CD4-positive, alpha-beta T cell (primary cell): Measurements from ENCODE around the gene ZSWIM5. TPM values are rescaled to one million over a fixed set of nuclear protein-coding genes. Genes with fewer than 3 reads are reported as not detected.

ENCODE experiments used
- ATAC-seq: fragments of 200-7000 bp; cut with Tn5 transposase; one replicate; pipeline ENCODE4 v1.10.0; 2022; ENCODE audit warnings: mild to moderate bottlenecking; ENCODE audit not compliant: poor library complexity
- CTCF ChIA-PET: fragments of 350-600 bp; sonication (Branson Sonifier 250); formaldehyde crosslinking; loops from one replicate; lab custom pipeline; 2021; ENCODE audit warnings: antibody characterized with exemption, inconsistent platforms; lab: Charles Lee
- POLR2A ChIA-PET: fragments of 350-600 bp; sonication (Branson Sonifier 250); formaldehyde crosslinking; loops from one replicate; lab custom pipeline; 2021; ENCODE audit warnings: antibody characterized with exemption, inconsistent platforms; lab: Charles Lee
- DNase-seq, 14 experiments: peaks; one replicate each; pipeline ENCODE4 v3.0.0-alpha.2; 2013 to 2020; ENCODE audit warnings: mixed read lengths in 2 of 14
- H3K27ac ChIP-seq, 2 donors: one replicate each; pipeline versions ENCODE4 v1.5.1 to v1.7.0; 2013; ENCODE audit warnings: low read length in 2 of 2, low read depth in 1 of 2, mild to moderate bottlenecking in 1 of 2
- H3K27me3 ChIP-seq, 2 experiments: 1 replicate in 1 of 2; 2 replicates in 1 of 2; pipeline versions ENCODE4 v1.6.1 to v1.7.0; 2013; ENCODE audit warnings: low read length in 2 of 2, control low read depth in 1 of 2, mild to moderate bottlenecking in 1 of 2, moderate library complexity in 1 of 2; ENCODE audit not compliant: insufficient read depth in 2 of 2, control insufficient read depth in 1 of 2
- H3K36me3 ChIP-seq: one replicate; pipeline ENCODE4 v1.6.1; 2013; ENCODE audit warnings: low read length, control low read depth; ENCODE audit not compliant: insufficient read depth
- H3K4me1 ChIP-seq: one replicate; pipeline ENCODE4 v1.6.1; 2013; ENCODE audit warnings: low read length, control low read depth; ENCODE audit not compliant: insufficient read depth
- H3K4me3 ChIP-seq: one replicate; pipeline ENCODE4 v1.5.1; 2013; ENCODE audit warnings: mild to moderate bottlenecking, low read length, moderate library complexity
- H3K9me3 ChIP-seq, 2 experiments: 1 replicate in 1 of 2; 2 replicates in 1 of 2; pipeline versions ENCODE4 v1.6.1 to v1.7.0; 2013; ENCODE audit warnings: low read length in 2 of 2, mild to moderate bottlenecking in 2 of 2, control low read depth in 1 of 2, moderate library complexity in 1 of 2; ENCODE audit not compliant: control insufficient read depth in 1 of 2, insufficient read depth in 1 of 2
- H3K27ac Mint-ChIP-seq: one replicate; pipeline ENCODE4 v1.8.0; 2020; ENCODE audit warnings: mixed read lengths
- H3K27me3 Mint-ChIP-seq: one replicate; pipeline ENCODE4 v1.8.0; 2021; ENCODE audit warnings: mixed read lengths
- H3K36me3 Mint-ChIP-seq: one replicate; pipeline ENCODE4 v1.8.0; 2021; ENCODE audit warnings: low read depth, mixed read lengths
- H3K4me1 Mint-ChIP-seq: one replicate; pipeline ENCODE4 v1.8.0; 2021; ENCODE audit warnings: low read depth, mixed read lengths
- H3K4me3 Mint-ChIP-seq: one replicate; pipeline ENCODE4 v1.8.0; 2020; ENCODE audit warnings: mild to moderate bottlenecking, mixed read lengths
- H3K9me3 Mint-ChIP-seq: one replicate; pipeline ENCODE4 v1.8.0; 2020; ENCODE audit warnings: mixed read lengths
- CTCF ChIP-seq: fragments of 200-600 bp; IDR thresholded peaks from one replicate; pipeline ENCODE4 v1.8.0; 2022; ENCODE audit warnings: antibody characterized with exemption, mild to moderate bottlenecking
- intact Hi-C, 2 experiments: fragments of 100-400 bp; cut with DNase I in 1 of 2; cut with micrococcal nuclease in 1 of 2; formaldehyde crosslinking; loops; one replicate each; pipeline versions ENCODE4 v1.15.1 to v1.9.0; 2023 to 2025; cut with DNase I, micrococcal nuclease
- total RNA-seq, 174 experiments: library from RNA in 2 of 174; stranded (reverse) in 2 of 174; gene quantifications; one replicate each; pipeline ENCODE4 v1.2.3 and lab custom pipeline; 2021 to 2026

The ZSWIM5 gene
- total RNA-seq, 2 experiments from 2014 or later, result 0.91 to 1.1 TPM

- Histone ChIP-seq H3K27me3 (peaks cover 0 to 3% of the 10 kb centered on the region in 2 experiments), H3K4me3 (no peak overlapping the region), H3K36me3 (no peaks in the 10 kb centered on the region), H3K4me1 (no peaks in the 10 kb centered on the region), H3K9me3 (no peaks in the 10 kb centered on the region), H3K27ac (no peak overlapping the region)
- TF ChIP-seq CTCF, result no peak
- H3K27ac Mint-ChIP-seq, result no peak overlapping the region
- ATAC-seq, result no peak
- H3K36me3 Mint-ChIP-seq, result no peaks in the 10 kb centered on the region
- H3K4me1 Mint-ChIP-seq, result no peaks in the 10 kb centered on the region
- POLR2A ChIA-PET, result no interaction called here
- H3K4me3 Mint-ChIP-seq, result no peak overlapping the region
- no peak for DNase-seq
- no peaks in the 10 kb centered on the region for H3K9me3 Mint-ChIP-seq
- H3K27me3 Mint-ChIP-seq, result peaks cover 30% of the 10 kb centered on the region
- CTCF ChIA-PET, result no interaction called here
- intact Hi-C loops, result no loop called here
These were observed 7.5 kb upstream of the ZSWIM5 start for GRCh38 chr1:45213892-45214291.

DNA sequence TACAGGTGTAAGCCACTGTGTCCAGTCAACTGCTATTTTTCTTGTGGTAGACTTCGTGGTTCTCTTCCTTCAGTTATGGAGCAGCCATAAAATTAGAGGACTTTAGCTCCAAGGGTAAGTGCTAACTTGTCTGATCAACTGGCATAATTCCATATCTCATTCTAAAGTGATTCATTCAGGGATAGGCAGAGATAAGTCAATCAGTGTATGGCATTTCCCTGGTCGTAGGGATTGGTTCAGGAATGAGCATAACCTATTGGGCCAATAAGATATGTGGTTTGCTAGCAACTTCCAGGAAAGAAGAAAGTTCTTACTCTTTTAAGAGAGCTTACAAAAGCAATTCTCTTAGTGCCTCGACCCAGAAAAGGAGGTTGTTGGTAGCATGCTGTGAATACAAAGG lies 4.7 kb upstream of the ZSWIM5 start:
- no peaks in the 10 kb centered on the region for H3K9me3 Mint-ChIP-seq
- ATAC-seq (no peak), DNase-seq (no peak)
- ChIA-PET CTCF (no interaction called here), POLR2A (no interaction called here)
- Histone ChIP-seq H3K4me3 (no peak overlapping the region), H3K9me3 (no peaks in the 10 kb centered on the region), H3K4me1 (peaks cover 14% of the 10 kb centered on the region), H3K27me3 (peaks cover 0 to 3% of the 10 kb centered on the region in 2 experiments), H3K36me3 (no peaks in the 10 kb centered on the region), H3K27ac (no peak overlapping the region)
- H3K4me3 Mint-ChIP-seq, result no peak overlapping the region
- peaks cover 4% of the 10 kb centered on the region for H3K36me3 Mint-ChIP-seq
- TF ChIP-seq CTCF, result no peak
- H3K4me1 Mint-ChIP-seq, result peaks cover 11% of the 10 kb centered on the region
- no peak overlapping the region for H3K27ac Mint-ChIP-seq
- H3K27me3 Mint-ChIP-seq, result peaks cover 28% of the 10 kb centered on the region
- intact Hi-C loops, result no loop called here

- intact Hi-C loops, result loop anchor here in 1 of 2 experiments (5.0 to 10.0 kb wide), 3 partner anchors 135 to 598 kb away; partner anchors contain the start of genes MAST2, MUTYH and TOE1
- H3K4me3 Mint-ChIP-seq, result peak overlapping the region; percentile 99
- DNase-seq (no peak), ATAC-seq (peak; percentile 35)
- peaks cover 4% of the 10 kb centered on the region for H3K36me3 Mint-ChIP-seq
- Histone ChIP-seq H3K27me3 (peaks cover 0 to 3% of the 10 kb centered on the region in 2 experiments), H3K4me3 (peak overlapping the region; percentile 74), H3K36me3 (no peaks in the 10 kb centered on the region), H3K9me3 (no peaks in the 10 kb centered on the region), H3K27ac (peak overlapping the region in 1 of 2 donors; percentile 32), H3K4me1 (peaks cover 20% of the 10 kb centered on the region)
- H3K27ac Mint-ChIP-seq, result peak overlapping the region; percentile 80
- peaks cover 17% of the 10 kb centered on the region for H3K27me3 Mint-ChIP-seq
- TF ChIP-seq CTCF, result no peak
- CTCF ChIA-PET, result no interaction called here
- H3K4me1 Mint-ChIP-seq, result peaks cover 30% of the 10 kb centered on the region
- no peaks in the 10 kb centered on the region for H3K9me3 Mint-ChIP-seq
- POLR2A ChIA-PET, result interaction anchor here (0.9 to 2.4 kb wide), 6 partner anchors 91 to 293 kb away, joined by 3 to 11 read pairs (median 3); partner anchors contain the start of genes CCDC163, MMACHC, MUTYH and TOE1
These were observed 611 bp upstream of the ZSWIM5 start for GRCh38 chr1:45206808-45207623.
